GM21825 (cell line): ENCODE data around the gene THRB.
"Not testable (repeated sequence)": the region's sequence is repeated elsewhere in the genome, so short reads cannot be mapped to it uniquely, and the experiment has no call there.

ENCODE experiments used
- ATAC-seq: cut with Tn5 transposase; IDR thresholded peaks from one replicate; pipeline ENCODE4 v1.9.1; 2021; ENCODE audit warnings: mild to moderate bottlenecking, moderate library complexity; ENCODE audit not compliant: unreplicated experiment

Gene THRB

GRCh38 chr3:24128199-24129005 lies 366.2 kb downstream of the THRB start:
- no peak for ATAC-seq

GRCh38 chr3:24123596-24123995 lies 371.1 kb downstream of the THRB start:
- ATAC-seq: no peak

GRCh38 chr3:24120434-24120833 lies 374.2 kb downstream of the THRB start:
- ATAC-seq: no peak

GRCh38 chr3:24119321-24119751 lies 375.3 kb downstream of the THRB start:
- no peak for ATAC-seq

- ATAC-seq: no peak
Observed at GRCh38 chr3:24117508-24117907, 377.1 kb downstream of the THRB start.

- ATAC-seq: no peak
Observed at GRCh38 chr3:24111711-24112110, 382.9 kb downstream of the THRB start.

- ATAC-seq: no peak
Observed at GRCh38 chr3:24110051-24110450, 384.6 kb downstream of the THRB start.

- ATAC-seq: no peak
Observed at GRCh38 chr3:24101676-24102168, 392.9 kb downstream of the THRB start.

- no peak for ATAC-seq
Observed at GRCh38 chr3:24100696-24101402, 393.8 kb downstream of the THRB start.

- no peak for ATAC-seq
Observed at GRCh38 chr3:24096695-24097290, 397.9 kb downstream of the THRB start.

GRCh38 chr3:24096271-24096670 lies 398.4 kb downstream of the THRB start:
- ATAC-seq: no peak

- not testable (repeated sequence) for ATAC-seq
Observed at GRCh38 chr3:24094818-24095217, 399.8 kb downstream of the THRB start.

- ATAC-seq: no peak
Observed at GRCh38 chr3:24088782-24089181, 405.9 kb downstream of the THRB start.

GRCh38 chr3:24087469-24087868 lies 407.2 kb downstream of the THRB start:
- no peak for ATAC-seq

- ATAC-seq: no peak
Observed at GRCh38 chr3:24086617-24087404, 407.8 kb downstream of the THRB start.

GRCh38 chr3:24086206-24086605 lies 408.4 kb downstream of the THRB start:
- ATAC-seq: no peak

GRCh38 chr3:24072193-24072592 lies 422.5 kb downstream of the THRB start:
- ATAC-seq: no peak

- ATAC-seq: no peak
Observed at GRCh38 chr3:24069045-24069444, 425.6 kb downstream of the THRB start.

- ATAC-seq: no peak
Observed at GRCh38 chr3:24067483-24067882, 427.2 kb downstream of the THRB start.
